DND-41 (cell line): ENCODE results near the gene RORC.
"Not testable (repeated sequence)": the region's sequence is repeated elsewhere in the genome, so short reads cannot be mapped to it uniquely, and the experiment has no call there.

Experiments used
- ATAC-seq: fragments of 200-7000 bp; cut with Tn5 transposase; 3 replicates; pipeline ENCODE4 v1.9.1; 2021; ENCODE audit warnings: low read depth; ENCODE audit not compliant: insufficient read depth
- DNase-seq: peaks from one replicate; pipeline ENCODE4 v3.0.0-alpha.2; 2020
- H2AFZ ChIP-seq: 2 replicates; pipeline ENCODE4 v1.6.0; 2012; ENCODE audit warnings: low read depth, low read length
- H3K27ac ChIP-seq: 2 replicates; pipeline ENCODE4 v1.5.1; 2012; ENCODE audit warnings: low read length, inconsistent platforms
- H3K27me3 ChIP-seq: fragments of 200-600 bp; sonication (generic); 2 replicates; pipeline ENCODE4 v1.6.0; 2012; ENCODE audit warnings: low read length, mild to moderate bottlenecking, inconsistent platforms; ENCODE audit not compliant: insufficient read depth, poor library complexity
- H3K36me3 ChIP-seq: 2 replicates; pipeline ENCODE4 v1.5.1; 2012; ENCODE audit warnings: low read length, inconsistent platforms; ENCODE audit not compliant: insufficient read depth
- H3K4me1 ChIP-seq: 2 replicates; pipeline ENCODE4 v1.5.1; 2012; ENCODE audit warnings: mild to moderate bottlenecking, low read length; ENCODE audit not compliant: insufficient read depth
- H3K4me2 ChIP-seq: 2 replicates; pipeline ENCODE4 v1.6.0; 2012; ENCODE audit warnings: mild to moderate bottlenecking, moderate library complexity, low read length, inconsistent platforms; ENCODE audit not compliant: insufficient read depth
- H3K4me3 ChIP-seq, 2 experiments: fragments of 200-600 bp in 1 of 2; shearing (Covaris generic) in 1 of 2; 2 replicates each; pipeline ENCODE4 v1.5.1; 2012 to 2016; ENCODE audit warnings: inconsistent platforms in 2 of 2, low read length in 2 of 2, mild to moderate bottlenecking in 2 of 2, low read depth in 1 of 2, moderate library complexity in 1 of 2
- H3K79me2 ChIP-seq: 2 replicates; pipeline ENCODE4 v1.6.0; 2012; ENCODE audit warnings: low read length, inconsistent platforms; ENCODE audit not compliant: insufficient read depth
- H3K9ac ChIP-seq: 2 replicates; pipeline ENCODE4 v1.6.0; 2012; ENCODE audit warnings: low read depth, mild to moderate bottlenecking, inconsistent platforms, low read length, moderate library complexity
- H3K9me3 ChIP-seq: 2 replicates; pipeline ENCODE4 v1.5.1; 2012; ENCODE audit warnings: low read length, moderate library complexity, mild to moderate bottlenecking, inconsistent platforms; ENCODE audit not compliant: insufficient read depth, severe bottlenecking
- H4K20me1 ChIP-seq: 2 replicates; pipeline ENCODE4 v1.6.0; 2012; ENCODE audit warnings: low read length; ENCODE audit not compliant: insufficient read depth
- EZH2 ChIP-seq: IDR thresholded peaks from 3 replicates; pipeline ENCODE4 v1.6.1; 2012; ENCODE audit warnings: borderline replicate concordance, low read depth, mild to moderate bottlenecking, moderate library complexity, low read length, inconsistent platforms; ENCODE audit not compliant: severe bottlenecking
- TF ChIP-seq, protein P1 (sequence below): IDR thresholded peaks from 2 replicates; pipeline ENCODE4 v1.5.1; 2012; ENCODE audit warnings: borderline replicate concordance, low read length, moderate library complexity, mild to moderate bottlenecking; ENCODE audit not compliant: poor library complexity, severe bottlenecking; ENCODE audit errors: extremely low read depth

Gene RORC

DNA sequence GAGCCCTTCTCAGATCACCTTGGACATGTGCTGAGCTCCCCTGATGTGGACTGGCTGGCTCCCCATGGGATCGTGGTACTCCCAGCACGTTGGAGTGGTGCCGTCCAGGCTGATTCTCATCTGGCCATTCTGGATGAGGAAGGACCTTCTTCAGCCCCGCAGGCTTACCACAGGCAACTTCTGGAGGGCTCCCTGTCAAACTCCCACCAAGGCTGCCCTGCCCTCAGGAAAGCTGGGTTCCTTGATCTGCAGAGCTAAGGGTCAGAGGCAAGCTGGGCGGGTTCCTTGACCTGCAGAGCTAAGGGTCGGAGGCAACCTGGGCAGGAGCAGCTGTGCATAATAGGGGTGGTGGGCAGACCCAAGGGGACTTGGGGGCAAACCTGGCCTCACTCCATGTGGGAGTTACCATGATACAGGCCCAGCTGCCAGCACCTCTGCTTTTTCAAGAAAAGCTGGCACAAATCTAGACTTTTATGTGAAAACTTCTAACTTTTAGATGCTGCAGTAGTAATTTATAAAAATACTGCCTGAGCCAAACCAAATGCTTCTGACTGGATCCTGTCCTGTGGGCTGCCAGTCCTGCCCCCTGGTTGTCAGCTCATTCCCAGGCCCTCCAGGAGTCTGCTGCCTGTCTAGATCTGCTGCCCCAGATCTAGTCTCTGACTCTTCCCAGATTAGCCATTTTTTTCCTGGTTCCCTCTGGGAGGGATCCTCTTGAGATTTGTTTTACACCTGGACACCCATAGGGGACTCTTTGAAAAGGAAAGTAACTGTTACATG lies 27.5 kb upstream of the RORC start:
- H2AFZ ChIP-seq, result no peak overlapping the region
- H3K9me3 ChIP-seq, result no peaks in the 10 kb centered on the region
- no peaks in the 10 kb centered on the region for H3K4me1 ChIP-seq
- no peaks in the 10 kb centered on the region for H3K36me3 ChIP-seq
- TF ChIP-seq, protein P1, sequence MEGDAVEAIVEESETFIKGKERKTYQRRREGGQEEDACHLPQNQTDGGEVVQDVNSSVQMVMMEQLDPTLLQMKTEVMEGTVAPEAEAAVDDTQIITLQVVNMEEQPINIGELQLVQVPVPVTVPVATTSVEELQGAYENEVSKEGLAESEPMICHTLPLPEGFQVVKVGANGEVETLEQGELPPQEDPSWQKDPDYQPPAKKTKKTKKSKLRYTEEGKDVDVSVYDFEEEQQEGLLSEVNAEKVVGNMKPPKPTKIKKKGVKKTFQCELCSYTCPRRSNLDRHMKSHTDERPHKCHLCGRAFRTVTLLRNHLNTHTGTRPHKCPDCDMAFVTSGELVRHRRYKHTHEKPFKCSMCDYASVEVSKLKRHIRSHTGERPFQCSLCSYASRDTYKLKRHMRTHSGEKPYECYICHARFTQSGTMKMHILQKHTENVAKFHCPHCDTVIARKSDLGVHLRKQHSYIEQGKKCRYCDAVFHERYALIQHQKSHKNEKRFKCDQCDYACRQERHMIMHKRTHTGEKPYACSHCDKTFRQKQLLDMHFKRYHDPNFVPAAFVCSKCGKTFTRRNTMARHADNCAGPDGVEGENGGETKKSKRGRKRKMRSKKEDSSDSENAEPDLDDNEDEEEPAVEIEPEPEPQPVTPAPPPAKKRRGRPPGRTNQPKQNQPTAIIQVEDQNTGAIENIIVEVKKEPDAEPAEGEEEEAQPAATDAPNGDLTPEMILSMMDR, result no peak
- no peak for TF ChIP-seq EZH2
- no peak overlapping the region for H3K4me3 ChIP-seq
- no peak for DNase-seq
- ATAC-seq, result no peak
- no peaks in the 10 kb centered on the region for H4K20me1 ChIP-seq
- H3K27ac ChIP-seq, result no peak overlapping the region
- peaks cover 4% of the 10 kb centered on the region for H3K27me3 ChIP-seq
- H3K4me2 ChIP-seq, result no peak overlapping the region
- H3K79me2 ChIP-seq, result no peaks in the 10 kb centered on the region
- H3K9ac ChIP-seq, result no peak overlapping the region

DNA sequence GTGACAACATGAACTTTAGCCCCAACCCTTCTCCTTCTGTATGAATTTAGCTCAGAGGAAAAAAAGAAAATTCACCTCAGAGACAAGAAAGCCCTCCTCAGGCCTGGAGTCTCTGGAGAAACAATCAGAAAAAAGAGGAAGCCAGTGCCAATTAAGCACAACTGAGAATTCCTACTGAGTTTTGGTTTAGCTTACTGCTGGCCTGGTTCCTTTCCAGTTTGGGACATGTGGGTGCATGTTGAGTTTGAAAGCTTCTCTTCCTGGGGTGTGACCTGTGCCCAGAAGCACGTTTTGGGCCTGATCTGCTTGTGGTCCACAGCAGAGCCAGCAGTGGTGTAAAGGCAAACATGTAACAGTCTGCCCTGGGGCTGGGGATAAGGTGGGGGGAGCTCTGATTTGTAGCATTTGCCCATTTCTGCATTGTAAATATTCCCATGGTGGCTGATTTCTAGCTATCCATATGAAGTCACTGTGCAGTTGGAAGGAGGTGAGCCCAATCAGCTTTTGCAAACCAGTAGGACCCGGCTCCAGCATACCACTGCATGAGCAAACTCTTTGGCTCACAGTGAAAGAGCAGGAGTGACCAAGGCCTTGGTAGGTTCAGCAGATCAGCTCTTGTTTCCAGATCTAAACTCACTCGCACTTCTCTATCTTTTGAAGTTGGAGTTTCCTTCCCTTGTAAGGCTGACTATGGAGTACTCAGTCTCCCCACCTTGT lies 26.6 kb upstream of the RORC start:
- Histone ChIP-seq H3K27me3 (peaks cover 4% of the 10 kb centered on the region), H3K79me2 (no peaks in the 10 kb centered on the region), H2AFZ (no peak overlapping the region), H3K4me3 (no peak overlapping the region), H4K20me1 (no peaks in the 10 kb centered on the region), H3K27ac (no peak overlapping the region), H3K36me3 (no peaks in the 10 kb centered on the region), H3K9ac (no peak overlapping the region), H3K4me2 (no peak overlapping the region), H3K4me1 (no peaks in the 10 kb centered on the region), H3K9me3 (no peaks in the 10 kb centered on the region)
- TF ChIP-seq, protein P1, result no peak
- TF ChIP-seq EZH2, result no peak
- no peak for ATAC-seq
- no peak for DNase-seq

- Histone ChIP-seq H3K79me2 (no peaks in the 10 kb centered on the region), H3K9ac (no peak overlapping the region), H3K4me2 (no peak overlapping the region), H3K4me1 (no peaks in the 10 kb centered on the region), H3K36me3 (no peaks in the 10 kb centered on the region), H3K4me3 (no peak overlapping the region), H2AFZ (no peak overlapping the region), H3K9me3 (no peaks in the 10 kb centered on the region), H3K27ac (no peak overlapping the region), H3K27me3 (no peaks in the 10 kb centered on the region), H4K20me1 (no peaks in the 10 kb centered on the region)
- no peak for DNase-seq
- TF ChIP-seq, protein P1, result no peak
- TF ChIP-seq EZH2, result no peak
- no peak for ATAC-seq
Observed at GRCh38 chr1:151855933-151856332, 24.3 kb upstream of the RORC start.

DNA sequence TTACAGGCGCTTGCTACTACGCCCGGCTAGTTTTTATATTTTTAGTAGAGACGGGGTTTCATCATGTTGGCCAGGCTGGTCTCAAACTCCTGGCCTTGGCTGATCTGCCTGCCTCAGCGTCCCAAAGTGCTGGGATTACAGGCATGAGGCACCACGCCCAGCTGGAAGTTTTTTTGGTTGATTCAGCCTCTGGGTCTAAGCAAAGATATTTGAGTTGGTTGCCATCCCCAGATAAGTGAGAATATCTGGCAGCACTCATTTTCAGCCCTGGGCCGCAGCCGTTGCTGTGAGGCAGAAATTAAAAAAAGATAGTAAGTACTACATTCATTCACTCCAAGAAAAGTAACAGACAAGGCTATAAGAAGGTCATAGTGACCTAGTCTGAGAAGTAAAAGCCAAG lies 23.9 kb upstream of the RORC start:
- H3K4me3 ChIP-seq, H3K27ac ChIP-seq, ATAC-seq, H3K4me2 ChIP-seq, DNase-seq, H3K9ac ChIP-seq, H3K9me3 ChIP-seq, H3K79me2 ChIP-seq, H4K20me1 ChIP-seq, H3K36me3 ChIP-seq, H3K27me3 ChIP-seq, H2AFZ ChIP-seq, H3K4me1 ChIP-seq: not testable (repeated sequence)
